HG02870 (cell line): ENCODE results near the gene IFIT1B.
"Not testable (repeated sequence)": the region's sequence is repeated elsewhere in the genome, so short reads cannot be mapped to it uniquely, and the experiment has no call there.

Source experiments
- ATAC-seq: cut with Tn5 transposase; IDR thresholded peaks from one replicate; pipeline ENCODE4 v1.9.1; 2021; ENCODE audit warnings: mild to moderate bottlenecking, moderate library complexity; ENCODE audit not compliant: unreplicated experiment

IFIT1B gene

DNA sequence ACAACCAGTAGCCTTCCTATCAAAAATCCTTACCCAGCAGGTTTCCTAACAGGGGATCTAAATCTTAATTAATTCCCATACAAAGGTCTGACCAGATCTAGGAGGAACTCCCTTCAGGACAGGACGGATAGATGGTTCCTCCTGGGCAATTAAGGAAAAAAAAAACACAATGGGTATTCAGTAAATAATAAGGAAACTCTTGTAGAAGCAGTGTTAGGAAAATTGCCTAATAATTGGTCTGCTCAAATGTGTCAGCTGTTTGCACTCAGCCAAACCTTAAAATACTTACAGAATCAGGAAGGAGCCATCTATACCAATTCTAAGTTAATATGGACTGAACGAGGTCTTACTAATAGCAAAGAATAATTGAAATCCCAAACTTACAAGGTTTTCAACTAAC, 33.3 kb downstream of the IFIT1B start:
- ATAC-seq, result not testable (repeated sequence)

DNA sequence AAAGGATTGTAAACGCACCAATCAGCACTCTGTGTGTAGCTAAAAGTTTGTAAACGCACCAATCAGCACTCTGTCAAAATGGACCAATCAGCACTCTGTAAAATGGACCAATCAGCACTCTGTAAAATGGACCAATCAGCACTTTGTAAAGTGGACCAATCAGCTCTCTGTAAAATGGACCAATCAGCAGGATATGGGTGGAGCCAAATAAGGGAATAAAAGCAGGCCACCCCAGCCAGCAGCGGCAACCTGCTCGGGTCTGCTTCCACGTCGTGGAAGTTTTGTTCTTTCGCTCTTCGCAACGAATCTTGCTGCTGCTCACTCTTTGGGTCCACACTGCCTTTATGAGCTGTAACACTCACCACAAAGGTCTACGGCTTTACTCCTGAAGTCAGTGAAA, 34.4 kb downstream of the IFIT1B start:
- ATAC-seq, result not testable (repeated sequence)

DNA sequence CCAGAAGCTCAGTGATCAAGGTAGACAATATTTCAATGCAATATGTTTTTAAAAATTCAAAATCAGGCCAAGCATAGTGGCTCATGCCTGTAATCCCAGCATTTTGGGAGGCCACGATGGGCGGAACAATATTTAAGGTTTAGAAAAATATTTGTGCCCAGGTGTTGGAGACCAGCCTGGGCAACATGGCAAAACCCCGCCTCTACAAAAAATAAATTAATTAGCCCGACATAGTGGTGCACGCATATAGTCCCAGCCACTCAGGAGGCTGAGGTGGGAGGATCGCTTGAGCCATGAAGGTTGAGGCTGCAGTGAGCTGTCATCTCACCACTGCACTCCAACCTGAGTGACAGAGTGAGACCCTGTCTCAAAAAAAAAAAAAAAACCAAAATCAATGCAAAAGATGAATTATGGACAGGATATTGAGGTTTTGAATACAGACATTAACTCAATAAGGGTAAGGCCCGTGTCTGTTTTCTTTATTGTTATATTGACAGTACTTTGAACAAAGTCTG, 35.6 kb downstream of the IFIT1B start:
- no peak for ATAC-seq

DNA sequence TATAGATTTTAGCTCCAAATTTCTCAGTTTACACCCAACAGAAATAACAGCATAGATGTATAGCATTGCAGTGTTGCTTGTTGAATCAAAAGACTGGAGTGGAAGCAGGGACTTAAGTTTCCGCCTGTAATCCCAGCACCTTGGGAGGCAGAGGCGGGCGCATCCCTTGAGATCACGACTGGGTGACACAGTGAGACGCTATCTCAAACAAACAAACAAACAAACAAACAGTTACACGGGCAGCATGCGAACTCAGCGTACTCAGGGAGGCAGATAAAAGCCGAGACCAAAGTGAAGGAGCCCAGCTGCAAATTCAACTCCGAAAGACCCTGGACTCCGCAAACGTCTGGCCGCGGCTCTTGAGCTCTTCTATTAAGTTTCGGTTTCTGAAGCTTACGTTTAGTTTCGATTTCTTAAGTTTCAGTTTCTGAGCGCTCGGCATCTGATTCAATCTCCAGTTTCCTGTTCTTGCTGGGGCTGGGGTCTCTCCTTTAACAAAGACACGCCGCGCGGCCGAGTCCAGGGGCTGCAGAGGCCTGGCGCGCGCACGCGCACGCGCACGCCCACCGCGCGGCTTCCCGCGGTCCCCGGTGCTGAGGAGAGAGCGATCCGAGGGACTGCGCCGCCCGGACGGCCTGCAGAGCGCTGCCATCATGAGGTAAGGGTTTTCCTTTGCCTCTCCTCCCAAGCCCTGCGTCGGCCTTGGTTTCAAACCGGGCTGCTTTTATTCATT, 36.5 kb downstream of the IFIT1B start, which contains the start of gene IFIT5:
Gene IFIT5, plus strand, starts transcription at position 423 of the 733 bp plus-strand sequence. Its CDS starts 231 bp downstream, at position 654.
- ATAC-seq, result peak; percentile 79

DNA sequence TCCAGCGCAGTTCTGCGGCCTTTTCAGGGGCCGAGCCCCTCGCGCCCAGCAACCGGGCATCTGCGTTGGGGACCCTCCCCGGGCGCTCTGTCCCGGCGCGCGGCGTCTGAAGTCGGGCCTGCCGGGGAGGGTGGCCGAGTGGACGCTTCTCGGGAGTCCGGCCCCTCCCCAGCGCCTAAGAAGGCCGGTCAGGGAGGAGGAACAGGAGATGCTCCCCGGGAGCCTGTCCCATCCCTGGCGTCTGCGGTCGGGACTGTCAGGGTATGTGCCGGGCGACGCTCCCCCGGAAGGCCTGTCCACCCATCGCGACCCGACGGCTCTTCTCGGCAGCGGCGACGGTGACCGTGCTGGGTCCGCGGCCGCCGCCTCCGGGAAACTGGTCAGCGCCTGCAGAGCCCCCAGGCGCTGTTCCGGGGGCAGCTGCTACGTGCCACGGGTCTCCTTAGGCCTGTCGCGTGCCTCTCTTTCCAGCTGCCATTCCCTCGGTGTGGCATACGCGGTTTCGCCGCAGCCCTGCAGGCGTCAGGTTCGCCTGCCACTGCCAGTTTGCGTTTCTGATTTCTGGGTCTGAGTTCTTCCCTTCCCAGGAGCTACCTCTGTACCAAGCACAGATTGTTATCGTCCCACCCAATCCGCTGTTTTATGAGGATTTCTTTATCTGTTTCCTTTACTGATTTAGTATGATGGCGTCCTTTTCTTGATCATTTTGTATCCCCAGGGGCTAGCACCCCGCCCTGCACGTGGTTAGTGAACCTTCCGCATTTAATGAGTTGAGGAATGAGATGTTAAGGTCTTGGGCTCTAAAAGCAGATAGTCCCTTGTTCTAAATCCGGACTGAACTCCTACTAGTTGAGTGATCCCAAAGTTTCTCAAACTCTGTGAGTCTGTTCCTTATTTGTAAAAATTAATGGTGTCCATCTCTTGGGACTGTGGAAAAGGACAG, 37.3 kb downstream of the IFIT1B start:
- peak; percentile 35 for ATAC-seq

- ATAC-seq, result no peak
Observed at GRCh38 chr10:89416465-89416864, 38.6 kb downstream of the IFIT1B start.

GRCh38 chr10:89419548-89419947, 41.7 kb downstream of the IFIT1B start:
- no peak for ATAC-seq

GRCh38 chr10:89421018-89421476, 43.2 kb downstream of the IFIT1B start:
- no peak for ATAC-seq

DNA sequence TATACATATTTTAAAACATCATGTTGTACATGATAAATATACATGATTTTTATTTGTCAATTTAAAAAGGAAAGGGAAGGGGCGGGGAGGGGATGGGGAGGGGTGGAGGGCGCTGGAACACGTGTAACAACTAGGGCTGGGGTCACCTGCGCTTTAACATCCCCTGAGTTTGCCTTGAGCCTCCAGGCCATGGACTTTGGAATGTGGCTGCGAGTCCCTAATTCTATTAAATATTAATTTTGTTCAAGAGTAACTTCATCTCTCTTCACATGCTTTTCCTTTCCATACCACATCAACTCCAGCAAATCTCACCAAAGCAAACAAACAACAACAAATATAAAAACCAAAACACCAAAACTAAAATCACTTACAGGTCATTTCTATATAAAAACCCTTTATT, 47.1 kb downstream of the IFIT1B start:
- ATAC-seq, result no peak

GRCh38 chr10:89426230-89426868, 48.5 kb downstream of the IFIT1B start:
- ATAC-seq, result no peak

DNA sequence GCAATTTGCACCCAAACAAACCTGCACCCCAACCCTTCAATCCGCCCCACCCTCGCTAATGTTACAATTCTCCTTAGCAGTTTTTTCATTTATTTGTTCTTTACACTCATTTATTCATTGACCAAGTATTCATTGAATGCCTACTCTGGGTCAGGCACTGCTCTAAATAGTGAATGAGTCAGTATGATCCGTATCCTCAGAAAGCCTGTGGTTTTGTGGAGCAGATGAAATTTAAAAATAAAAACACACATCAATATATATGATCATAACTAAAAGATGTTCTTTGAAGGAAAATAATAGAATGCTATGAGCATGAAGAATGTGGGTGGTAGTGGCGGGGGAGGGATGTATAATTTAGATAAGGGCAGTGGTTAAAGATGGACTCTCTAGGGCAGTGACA, 49.8 kb downstream of the IFIT1B start:
- no peak for ATAC-seq

GRCh38 chr10:89428877-89429276, 51.0 kb downstream of the IFIT1B start:
- no peak for ATAC-seq

DNA sequence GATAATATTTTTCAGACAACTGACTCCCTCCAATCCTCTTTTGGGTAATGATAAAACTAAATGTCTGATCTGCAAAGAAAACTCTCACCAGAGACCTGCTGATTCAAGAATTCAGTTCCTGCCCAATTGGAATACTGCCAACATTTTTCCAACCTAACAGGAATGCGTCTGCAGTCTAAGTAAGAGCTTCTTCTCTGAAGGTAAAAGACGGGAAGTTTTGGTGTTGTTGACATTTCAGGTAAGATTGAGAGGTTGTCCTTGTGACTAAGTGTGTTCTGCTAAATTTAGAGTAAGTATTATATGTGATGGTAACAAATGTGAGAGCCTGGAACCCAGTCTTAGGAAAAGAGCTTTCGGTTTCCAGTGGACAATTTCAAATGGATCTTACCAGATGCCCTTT, 54.1 kb downstream of the IFIT1B start:
- ATAC-seq, result no peak
